Dendritic cell treated with granulocyte-macrophage colony-stimulating factor and Interleukin-4, amounts not matched to agents 40 ng/mL and 50 ng/mL, for 4 days (primary cell): Measurements from ENCODE around the gene MRAP2.
"Not testable (repeated sequence)": the region's sequence is repeated elsewhere in the genome, so short reads cannot be mapped to it uniquely, and the experiment has no call there.

Source experiments
- H3K27ac Mint-ChIP-seq: one replicate; pipeline ENCODE4 v1.8.0; 2022; ENCODE audit warnings: mild to moderate bottlenecking, mixed read lengths
- H3K27me3 Mint-ChIP-seq: one replicate; pipeline ENCODE4 v1.8.0; 2022; ENCODE audit warnings: mild to moderate bottlenecking, mixed read lengths
- H3K36me3 Mint-ChIP-seq: one replicate; pipeline ENCODE4 v1.8.0; 2022; ENCODE audit warnings: low read depth, mixed read lengths
- H3K4me1 Mint-ChIP-seq: one replicate; pipeline ENCODE4 v1.8.0; 2022; ENCODE audit warnings: low read depth, mixed read lengths
- H3K4me3 Mint-ChIP-seq: one replicate; pipeline ENCODE4 v1.8.0; 2022; ENCODE audit warnings: mild to moderate bottlenecking, moderate library complexity, mixed read lengths
- H3K9me3 Mint-ChIP-seq: one replicate; pipeline ENCODE4 v1.8.0; 2022; ENCODE audit warnings: mixed read lengths
- intact Hi-C: fragments of 100-400 bp; cut with micrococcal nuclease; formaldehyde crosslinking; loops from one replicate; pipeline ENCODE4 v1.15.0; 2022

The MRAP2 gene

DNA sequence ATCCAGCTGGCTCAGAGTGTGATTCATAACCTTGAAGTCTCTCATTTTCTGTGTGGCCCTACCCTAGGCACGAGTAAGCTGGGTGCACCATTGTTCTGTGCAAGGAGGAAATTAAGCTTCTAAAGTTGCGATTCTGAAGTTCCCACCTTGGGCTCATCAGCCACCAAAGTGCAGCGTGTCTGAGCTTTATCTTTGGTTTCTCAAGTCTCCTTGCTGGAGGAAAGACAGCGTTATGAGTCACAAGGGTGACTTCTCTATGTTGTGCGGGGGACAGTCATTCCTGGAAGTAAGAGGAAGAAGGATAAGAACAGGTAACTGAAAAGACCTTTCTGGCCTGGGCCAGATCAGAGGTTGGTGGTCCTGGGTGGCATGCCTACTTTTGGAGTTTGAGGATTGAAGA lies 16.8 kb downstream of the MRAP2 start:
- no peaks in the 10 kb centered on the region for H3K27me3 Mint-ChIP-seq
- H3K4me1 Mint-ChIP-seq, result no peaks in the 10 kb centered on the region
- H3K27ac Mint-ChIP-seq, result no peak overlapping the region
- H3K36me3 Mint-ChIP-seq, result no peaks in the 10 kb centered on the region
- H3K4me3 Mint-ChIP-seq, result no peak overlapping the region
- H3K9me3 Mint-ChIP-seq, result no peaks in the 10 kb centered on the region
- intact Hi-C loops, result no loop called here

DNA sequence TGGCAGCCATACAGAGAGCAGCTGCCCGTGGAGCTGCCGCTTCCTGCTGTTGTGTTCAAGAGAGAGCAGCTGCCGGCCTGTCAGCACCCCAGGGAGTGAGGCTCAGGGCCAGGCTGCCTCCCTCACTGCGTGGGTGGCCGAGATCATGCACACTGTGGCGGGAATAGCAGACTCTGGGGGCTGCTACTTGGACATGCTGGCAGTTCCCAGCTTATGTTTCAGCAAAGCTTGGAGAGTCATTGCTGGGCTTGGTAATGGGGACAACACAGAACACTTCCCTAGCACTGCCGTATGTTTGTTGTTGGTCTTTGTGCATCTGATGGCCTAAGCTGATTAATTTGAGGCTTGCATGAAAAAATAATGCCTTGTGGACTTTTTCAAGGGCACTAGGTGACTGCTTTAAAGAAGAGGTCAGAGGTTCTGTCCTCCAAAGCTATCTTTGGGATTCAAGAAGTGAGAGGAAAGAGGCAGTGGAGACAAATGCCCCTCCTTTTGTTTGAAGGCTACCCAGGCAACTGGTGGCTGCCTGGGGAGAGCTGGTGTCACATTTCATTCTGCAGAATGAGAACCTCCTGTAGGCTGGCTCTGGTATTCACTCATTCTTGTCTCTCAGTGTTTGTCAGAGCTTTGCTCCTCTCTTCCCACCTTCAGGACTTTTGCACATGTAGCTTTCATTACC lies 18.8 kb downstream of the MRAP2 start:
- intact Hi-C loops, result no loop called here
- H3K36me3 Mint-ChIP-seq, result no peaks in the 10 kb centered on the region
- H3K27me3 Mint-ChIP-seq, result no peaks in the 10 kb centered on the region
- H3K9me3 Mint-ChIP-seq, result no peaks in the 10 kb centered on the region
- no peak overlapping the region for H3K4me3 Mint-ChIP-seq
- H3K27ac Mint-ChIP-seq, result no peak overlapping the region
- H3K4me1 Mint-ChIP-seq, result no peaks in the 10 kb centered on the region

DNA sequence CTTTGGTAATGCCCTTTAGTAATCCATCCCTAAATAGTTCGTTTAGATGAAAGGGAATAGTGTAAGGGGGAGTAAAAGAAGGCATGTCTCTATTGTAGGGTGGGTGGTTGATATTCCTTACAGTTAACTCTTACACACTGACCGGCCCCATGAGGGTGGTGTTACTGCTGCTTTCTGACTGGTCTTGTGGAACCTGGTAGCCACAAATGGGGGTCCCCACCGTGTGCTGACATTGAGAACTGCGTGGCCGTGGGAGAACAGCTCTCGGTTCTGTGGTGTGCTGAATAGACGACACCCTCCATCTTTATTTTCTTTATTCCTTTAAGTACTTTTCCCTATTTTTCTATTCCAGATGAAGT lies 19.3 kb downstream of the MRAP2 start:
- H3K9me3 Mint-ChIP-seq, result no peaks in the 10 kb centered on the region
- intact Hi-C loops, result no loop called here
- H3K4me1 Mint-ChIP-seq, result no peaks in the 10 kb centered on the region
- H3K36me3 Mint-ChIP-seq, result no peaks in the 10 kb centered on the region
- H3K4me3 Mint-ChIP-seq, result no peak overlapping the region
- H3K27me3 Mint-ChIP-seq, result no peaks in the 10 kb centered on the region
- H3K27ac Mint-ChIP-seq, result no peak overlapping the region

DNA sequence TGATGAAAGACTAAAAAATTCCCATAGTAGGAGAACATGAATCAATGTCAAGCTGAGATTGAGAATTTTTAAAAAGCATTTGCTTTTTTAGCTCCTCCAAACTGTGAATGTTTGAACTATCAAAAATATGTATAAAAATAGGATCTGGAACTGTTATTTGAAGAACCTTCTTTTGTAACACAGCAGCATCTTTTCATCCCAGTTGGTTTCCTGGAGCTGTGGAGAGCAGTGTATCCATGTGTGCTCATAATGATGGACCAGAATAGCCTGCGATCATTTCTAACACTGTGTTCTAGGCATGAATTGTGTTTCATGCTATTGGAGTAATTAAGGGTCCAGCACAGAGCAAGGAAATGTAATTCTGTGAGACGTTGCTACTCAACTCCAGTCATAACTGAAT lies 22.1 kb downstream of the MRAP2 start:
- H3K27ac Mint-ChIP-seq, result no peak overlapping the region
- no peaks in the 10 kb centered on the region for H3K27me3 Mint-ChIP-seq
- intact Hi-C loops, result no loop called here
- no peak overlapping the region for H3K4me3 Mint-ChIP-seq
- H3K9me3 Mint-ChIP-seq, result no peaks in the 10 kb centered on the region
- H3K36me3 Mint-ChIP-seq, result no peaks in the 10 kb centered on the region
- H3K4me1 Mint-ChIP-seq, result no peaks in the 10 kb centered on the region

DNA sequence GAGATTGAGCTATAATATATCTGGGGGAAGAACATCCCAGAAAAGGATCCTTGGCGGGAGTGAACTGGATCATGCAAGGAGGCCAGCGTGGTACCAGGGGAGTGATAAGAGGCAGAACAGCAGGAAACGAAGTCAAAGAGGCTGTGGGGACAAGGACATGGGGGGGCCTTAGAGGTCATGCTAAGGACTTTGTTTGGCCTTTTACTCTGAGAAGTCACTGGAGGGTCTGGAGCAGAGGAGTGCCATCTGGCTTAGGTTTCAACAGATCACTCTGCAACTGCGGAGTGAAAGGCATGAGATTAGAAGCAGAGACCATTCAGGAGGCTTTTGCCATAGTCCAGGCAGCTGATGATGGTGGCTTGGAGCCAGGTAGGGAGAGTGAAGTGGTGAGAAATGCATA lies 24.3 kb downstream of the MRAP2 start:
- Mint-ChIP-seq H3K9me3 (no peaks in the 10 kb centered on the region), H3K36me3 (no peaks in the 10 kb centered on the region), H3K27me3 (no peaks in the 10 kb centered on the region), H3K4me3 (no peak overlapping the region), H3K27ac (no peak overlapping the region), H3K4me1 (no peaks in the 10 kb centered on the region)
- intact Hi-C loops, result no loop called here

DNA sequence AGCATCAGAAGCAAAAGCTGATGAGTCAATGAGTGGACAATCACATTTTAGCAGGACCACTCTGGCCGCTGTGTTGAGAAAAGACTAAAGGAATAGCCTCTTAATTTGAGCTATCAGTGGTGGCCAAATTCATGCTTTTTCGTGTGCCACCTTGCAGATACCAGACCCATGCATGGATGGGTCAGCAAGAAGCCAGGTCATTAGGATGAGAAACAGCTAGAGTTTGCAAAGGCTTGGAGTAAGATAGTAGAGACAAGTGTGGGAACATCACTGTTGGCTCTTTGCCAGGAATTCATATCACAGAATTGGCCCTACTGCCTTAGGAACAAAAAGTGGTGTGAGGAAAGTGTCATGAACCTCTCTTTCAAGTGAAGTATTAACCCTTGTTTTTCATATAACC lies 25.5 kb downstream of the MRAP2 start:
- no peak overlapping the region for H3K27ac Mint-ChIP-seq
- H3K4me3 Mint-ChIP-seq, result no peak overlapping the region
- H3K9me3 Mint-ChIP-seq, result no peaks in the 10 kb centered on the region
- H3K4me1 Mint-ChIP-seq, result no peaks in the 10 kb centered on the region
- no peaks in the 10 kb centered on the region for H3K36me3 Mint-ChIP-seq
- H3K27me3 Mint-ChIP-seq, result no peaks in the 10 kb centered on the region
- intact Hi-C loops, result no loop called here

DNA sequence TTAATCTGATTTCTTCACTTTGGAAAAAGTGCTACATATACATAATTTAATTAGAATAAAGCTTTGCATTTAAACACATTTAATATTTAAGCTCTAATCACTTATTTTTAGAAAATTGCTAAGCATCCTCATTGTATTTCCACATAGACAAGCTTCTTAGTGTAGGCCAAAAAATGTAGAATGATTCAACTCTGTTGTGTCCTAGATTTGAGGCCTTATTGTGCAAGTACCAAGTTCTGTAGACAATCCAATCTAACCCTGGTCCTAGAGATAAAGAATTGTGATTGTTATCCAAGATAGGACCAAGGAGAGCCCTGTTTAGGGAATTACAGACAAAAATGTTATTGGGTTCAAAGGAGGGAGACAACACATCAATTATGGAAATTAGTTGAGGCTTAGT lies 27.6 kb downstream of the MRAP2 start:
- Mint-ChIP-seq H3K27me3 (no peaks in the 10 kb centered on the region), H3K36me3 (no peaks in the 10 kb centered on the region), H3K27ac (no peak overlapping the region), H3K4me3 (no peak overlapping the region), H3K9me3 (peaks cover 6% of the 10 kb centered on the region), H3K4me1 (no peaks in the 10 kb centered on the region)
- intact Hi-C loops, result no loop called here

DNA sequence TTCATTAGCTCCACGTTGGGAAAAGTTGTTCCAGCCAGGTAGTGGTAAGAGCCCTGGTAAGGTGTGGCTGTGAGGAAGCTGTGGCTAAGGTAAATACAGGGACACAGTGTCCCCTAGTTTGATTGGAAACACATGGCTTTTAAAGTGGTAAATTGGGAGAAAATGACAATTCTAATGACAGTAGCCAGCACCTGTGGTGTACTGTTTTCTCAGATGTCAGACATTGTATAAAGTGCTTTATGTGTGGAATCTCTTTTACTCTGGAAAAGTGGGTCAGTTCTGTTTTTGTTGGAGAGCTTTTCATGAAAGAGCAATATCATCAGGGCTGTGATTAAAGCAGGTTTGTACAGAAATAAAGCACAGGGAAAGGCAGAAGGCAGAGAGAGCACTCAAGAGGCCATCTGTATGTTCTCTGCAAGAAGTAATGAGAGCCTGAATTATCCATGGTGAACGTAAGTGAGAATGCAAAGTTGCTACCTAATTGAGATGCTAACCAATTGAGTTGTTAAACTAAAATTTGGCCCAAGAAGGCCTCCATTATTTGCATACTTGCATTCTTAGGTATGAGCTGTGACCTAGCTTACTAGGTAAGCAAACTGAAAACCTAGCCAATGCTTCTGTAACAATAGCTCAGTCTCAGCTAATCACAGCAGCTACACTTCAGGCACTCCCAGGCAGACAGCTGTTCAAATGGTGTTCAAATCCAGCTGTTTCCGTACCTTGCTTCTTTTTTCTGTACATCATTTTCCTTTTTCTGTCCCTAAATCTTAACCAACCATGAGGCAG lies 28.2 kb downstream of the MRAP2 start:
- H3K27me3 Mint-ChIP-seq, result no peaks in the 10 kb centered on the region
- no peaks in the 10 kb centered on the region for H3K36me3 Mint-ChIP-seq
- H3K4me3 Mint-ChIP-seq, result no peak overlapping the region
- H3K9me3 Mint-ChIP-seq, result peaks cover 6% of the 10 kb centered on the region
- no peak overlapping the region for H3K27ac Mint-ChIP-seq
- H3K4me1 Mint-ChIP-seq, result no peaks in the 10 kb centered on the region
- intact Hi-C loops, result no loop called here

DNA sequence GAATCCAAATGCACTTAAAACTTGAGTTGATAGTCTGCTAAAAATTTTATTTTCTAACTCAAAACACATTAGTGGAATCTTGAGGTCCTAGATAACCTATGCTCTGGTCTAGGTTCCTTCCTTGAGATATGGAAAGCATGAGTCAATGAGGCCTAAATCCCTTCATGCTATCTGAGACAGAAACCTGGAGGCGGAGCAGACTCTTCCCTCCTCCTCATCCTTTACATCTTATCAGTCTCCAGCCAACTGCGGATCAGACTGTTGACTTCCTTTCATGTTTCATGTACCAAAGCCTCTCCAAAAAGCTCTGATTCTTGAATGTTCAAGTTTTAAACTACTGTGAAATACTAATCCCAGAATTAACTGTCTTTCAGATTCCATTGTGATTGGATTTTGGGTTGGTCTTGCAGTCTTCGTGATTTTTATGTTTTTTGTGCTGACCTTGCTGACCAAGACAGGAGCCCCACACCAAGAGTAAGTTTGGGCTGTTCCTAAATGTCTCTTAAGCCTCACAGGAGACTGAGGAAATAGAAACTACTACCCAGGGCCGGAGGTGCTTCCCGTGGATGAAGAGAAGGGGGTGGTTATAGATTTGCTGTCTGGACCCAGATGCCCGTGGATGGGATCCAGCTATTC lies 29.1 kb downstream of the MRAP2 start:
- Mint-ChIP-seq H3K27ac (no peak overlapping the region), H3K36me3 (no peaks in the 10 kb centered on the region), H3K4me3 (no peak overlapping the region), H3K9me3 (peaks cover 6% of the 10 kb centered on the region), H3K27me3 (no peaks in the 10 kb centered on the region), H3K4me1 (no peaks in the 10 kb centered on the region)
- intact Hi-C loops, result no loop called here

DNA sequence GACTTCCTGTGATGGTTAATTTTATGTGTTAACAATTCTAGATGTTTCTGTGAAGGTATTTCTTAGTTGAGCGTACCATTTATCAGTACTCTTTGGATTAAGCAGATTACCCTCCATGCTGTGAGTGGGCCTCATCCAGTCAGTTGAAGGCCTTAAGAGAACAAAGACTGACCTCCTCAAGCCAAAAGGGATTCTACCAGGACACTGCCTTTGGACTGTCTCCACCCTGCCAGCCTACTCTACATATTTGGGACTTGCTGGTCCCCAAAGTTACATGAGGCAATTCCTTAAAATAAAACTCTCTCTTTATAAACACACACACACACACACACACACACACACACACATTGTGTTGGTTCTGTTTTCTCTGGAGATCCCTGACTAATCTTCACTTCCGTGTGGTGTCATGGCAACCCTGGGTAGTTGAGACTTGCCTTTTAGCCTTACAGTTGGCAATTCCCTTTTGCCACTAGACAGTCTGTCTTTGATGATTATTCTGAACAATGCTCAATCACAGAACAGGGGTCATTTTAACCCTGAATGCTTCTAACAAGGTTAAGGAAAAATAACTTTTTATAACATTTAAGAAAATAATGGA lies 32.2 kb downstream of the MRAP2 start:
- Mint-ChIP-seq H3K27me3 (no peaks in the 10 kb centered on the region), H3K36me3 (no peaks in the 10 kb centered on the region), H3K27ac (no peak overlapping the region), H3K4me1 (no peaks in the 10 kb centered on the region), H3K9me3 (peaks cover 22% of the 10 kb centered on the region), H3K4me3 (no peak overlapping the region)
- intact Hi-C loops, result no loop called here

DNA sequence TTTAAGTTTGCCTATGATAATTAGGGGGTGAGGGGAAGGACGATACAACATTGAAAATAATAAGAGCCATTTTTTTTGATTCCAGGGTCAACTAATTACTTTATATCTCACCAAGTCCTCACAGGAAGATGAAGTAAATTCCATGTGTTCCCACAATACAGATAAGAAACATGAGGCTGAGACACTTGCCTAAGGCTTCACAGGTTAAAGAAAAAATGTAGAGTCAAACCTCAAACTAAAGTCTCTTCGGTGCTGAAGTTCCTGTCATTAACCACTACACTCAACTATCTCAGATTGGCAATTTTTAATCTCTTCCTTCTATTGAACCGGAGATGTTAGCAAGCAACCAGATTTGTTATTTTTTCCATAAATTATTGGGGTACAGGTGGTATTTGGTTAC lies 33.0 kb downstream of the MRAP2 start:
- intact Hi-C loops, result no loop called here
- no peaks in the 10 kb centered on the region for H3K36me3 Mint-ChIP-seq
- H3K27ac Mint-ChIP-seq, result no peak overlapping the region
- H3K4me3 Mint-ChIP-seq, result no peak overlapping the region
- H3K27me3 Mint-ChIP-seq, result no peaks in the 10 kb centered on the region
- H3K4me1 Mint-ChIP-seq, result no peaks in the 10 kb centered on the region
- peaks cover 29% of the 10 kb centered on the region for H3K9me3 Mint-ChIP-seq

DNA sequence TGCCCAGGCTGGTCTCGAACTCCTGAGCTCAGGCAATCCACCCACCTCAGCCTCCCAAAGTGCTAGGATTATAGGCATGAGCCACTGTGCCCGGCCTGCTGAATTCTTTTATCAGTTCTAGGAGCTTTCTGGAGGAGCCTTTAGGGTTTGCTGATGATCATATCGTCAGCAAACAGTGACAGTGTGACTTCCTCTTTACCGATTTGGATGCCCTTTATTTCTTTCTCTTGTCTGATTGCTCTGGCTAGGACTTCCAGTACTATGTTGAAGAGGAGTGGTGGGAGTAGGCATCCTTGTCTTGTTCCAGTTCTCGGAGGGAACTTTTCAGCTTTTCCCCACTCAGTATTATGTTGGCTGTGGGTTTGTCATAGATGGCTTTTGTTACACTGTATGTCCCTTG lies 35.3 kb downstream of the MRAP2 start:
- H3K36me3 Mint-ChIP-seq, H3K4me3 Mint-ChIP-seq, H3K4me1 Mint-ChIP-seq, H3K27me3 Mint-ChIP-seq, intact Hi-C loops, H3K27ac Mint-ChIP-seq: not testable (repeated sequence)
- H3K9me3 Mint-ChIP-seq, result peaks cover 49% of the 10 kb centered on the region

DNA sequence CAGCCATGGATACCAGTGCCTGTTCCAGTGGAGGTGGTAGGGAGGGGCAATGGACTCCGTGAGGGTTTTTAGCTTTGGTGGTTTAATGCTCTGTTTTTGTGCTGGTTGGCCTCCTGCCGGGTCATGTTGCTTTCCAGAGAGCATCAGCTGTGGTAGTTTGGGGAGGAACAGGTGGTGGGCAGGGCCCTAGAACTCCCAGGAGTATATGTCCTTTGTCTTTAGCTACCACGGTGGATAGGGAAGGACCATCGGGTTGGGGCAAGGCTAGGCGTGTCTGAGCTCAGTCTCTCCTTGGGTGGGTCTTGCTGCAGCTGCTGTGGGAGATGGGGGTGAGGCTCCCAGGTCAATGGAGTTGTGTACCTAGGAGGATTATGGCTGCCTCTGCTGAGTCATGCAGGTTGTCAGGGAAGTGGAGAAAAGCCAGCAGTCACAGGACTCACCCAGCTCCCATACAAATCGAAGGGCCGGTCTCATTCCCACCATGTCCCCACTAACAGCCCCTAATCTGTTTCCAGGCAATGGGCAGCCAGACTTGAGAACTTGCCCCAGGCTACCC lies 38.9 kb downstream of the MRAP2 start:
- Mint-ChIP-seq H3K4me3 (no peak overlapping the region), H3K9me3 (peaks cover 43% of the 10 kb centered on the region), H3K27me3 (no peaks in the 10 kb centered on the region), H3K4me1 (no peaks in the 10 kb centered on the region), H3K36me3 (no peaks in the 10 kb centered on the region), H3K27ac (no peak overlapping the region)
- intact Hi-C loops, result no loop called here
